Measurements from ENCODE around the gene PTBP1. TPM values are rescaled to one million over a fixed set of nuclear protein-coding genes. Genes with fewer than 3 reads are reported as not detected.

The PTBP1 gene
- 100 to 1,000 TPM; 464 to 465 TPM for total RNA-seq

GRCh38 chr19:796692-797527 lies at the start of gene PTBP1:
Gene PTBP1 (plus strand): TSS chr19:797452. CDS start chr19:797498, 46 bp downstream.
- peak; percentile 100 for DNase-seq
- no peaks in the 10 kb centered on the region for H3K9me3 Mint-ChIP-seq
- intact Hi-C loops (cut with micrococcal nuclease): loop anchor here (1.0 to 5.0 kb wide), 10 partner anchors 66 to 452 kb away; partner anchors contain the start of genes BSG, MED16, MIDN and POLRMT
- ChIA-PET POLR2A (interaction anchor here (1.1 to 1.6 kb wide), 2 partner anchors 134 to 137 kb away, joined by 5 to 6 read pairs; partner anchors contain the start of gene RNF126), CTCF (interaction anchor here (1.0 to 1.4 kb wide), 2 partner anchors 63 to 483 kb away, joined by 3 read pairs; no protein-coding TSS in a partner anchor)
- no peaks in the 10 kb centered on the region for H3K27me3 Mint-ChIP-seq
- H3K4me1 Mint-ChIP-seq (ENCODE audit: low read depth): peaks cover 22% of the 10 kb centered on the region
- H3K4me3 Mint-ChIP-seq: peak within 1 kb of the TSS; percentile 93
- H3K36me3 Mint-ChIP-seq: peaks cover 30% of the 10 kb centered on the region
- peak within 1 kb of the TSS; percentile 90 for H3K27ac Mint-ChIP-seq

GRCh38 chr19:748274-748598 lies 49.0 kb upstream of the PTBP1 start:
- ChIA-PET CTCF (no interaction called here), POLR2A (no interaction called here)
- no peak overlapping the region for H3K4me3 Mint-ChIP-seq
- no peaks in the 10 kb centered on the region for H3K36me3 Mint-ChIP-seq
- H3K9me3 Mint-ChIP-seq: peaks cover 10% of the 10 kb centered on the region
- intact Hi-C loops (cut with micrococcal nuclease): no loop called here
- no peak for DNase-seq
- no peak overlapping the region for H3K27ac Mint-ChIP-seq
- no peaks in the 10 kb centered on the region for H3K27me3 Mint-ChIP-seq
- H3K4me1 Mint-ChIP-seq (ENCODE audit: low read depth): no peaks in the 10 kb centered on the region

- POLR2A ChIA-PET: no interaction called here
- H3K4me3 Mint-ChIP-seq: no peak overlapping the region
- no peak overlapping the region for H3K27ac Mint-ChIP-seq
- no peaks in the 10 kb centered on the region for H3K4me1 Mint-ChIP-seq (ENCODE audit: low read depth)
- no peaks in the 10 kb centered on the region for H3K27me3 Mint-ChIP-seq
- CTCF ChIA-PET: no interaction called here
- intact Hi-C loops (cut with micrococcal nuclease): no loop called here
- no peak for DNase-seq
- H3K9me3 Mint-ChIP-seq: peaks cover 4% of the 10 kb centered on the region
- H3K36me3 Mint-ChIP-seq: no peaks in the 10 kb centered on the region
These were observed 47.4 kb upstream of the PTBP1 start for GRCh38 chr19:749811-750210.

- CTCF ChIA-PET: no interaction called here
- Mint-ChIP-seq H3K27ac (no peak within 1 kb of the TSS), H3K9me3 (peaks cover 4% of the 10 kb centered on the region)
These were observed 46.4 kb upstream of the PTBP1 start, which contains the start of gene MISP for GRCh38 chr19:750640-751423. Gene MISP (plus strand): TSS chr19:751112. CDS start chr19:756947, 5,835 bp downstream.

GRCh38 chr19:751501-752341 lies 45.5 kb upstream of the PTBP1 start:
- H3K27ac Mint-ChIP-seq: no peak overlapping the region
- ChIA-PET CTCF (no interaction called here), POLR2A (no interaction called here)
- intact Hi-C loops (cut with micrococcal nuclease): no loop called here
- no peaks in the 10 kb centered on the region for H3K36me3 Mint-ChIP-seq
- no peaks in the 10 kb centered on the region for H3K9me3 Mint-ChIP-seq
- DNase-seq: no peak
- H3K27me3 Mint-ChIP-seq: no peaks in the 10 kb centered on the region
- no peaks in the 10 kb centered on the region for H3K4me1 Mint-ChIP-seq (ENCODE audit: low read depth)
- no peak overlapping the region for H3K4me3 Mint-ChIP-seq

More at GRCh38 chr19:750640-751423, 46.4 kb upstream of the PTBP1 start, which contains the start of gene MISP:
- no peak for DNase-seq
- Mint-ChIP-seq H3K4me1 (ENCODE audit: low read depth) (no peaks in the 10 kb centered on the region), H3K27me3 (no peaks in the 10 kb centered on the region), H3K36me3 (no peaks in the 10 kb centered on the region), H3K4me3 (no peak within 1 kb of the TSS)
- intact Hi-C loops (cut with micrococcal nuclease): no loop called here
- POLR2A ChIA-PET: no interaction called here

- H3K9me3 Mint-ChIP-seq: no peaks in the 10 kb centered on the region
- H3K4me3 Mint-ChIP-seq: no peak overlapping the region
- H3K27ac Mint-ChIP-seq: no peak overlapping the region
- H3K4me1 Mint-ChIP-seq (ENCODE audit: low read depth): no peaks in the 10 kb centered on the region
- no peaks in the 10 kb centered on the region for H3K27me3 Mint-ChIP-seq
- no peaks in the 10 kb centered on the region for H3K36me3 Mint-ChIP-seq
- intact Hi-C loops (cut with micrococcal nuclease): no loop called here
- ChIA-PET POLR2A (no interaction called here), CTCF (no interaction called here)
- no peak for DNase-seq
These were observed 44.4 kb upstream of the PTBP1 start for GRCh38 chr19:752652-753517.

- no peaks in the 10 kb centered on the region for H3K27me3 Mint-ChIP-seq
- intact Hi-C loops (cut with micrococcal nuclease): no loop called here
- H3K4me3 Mint-ChIP-seq: no peak overlapping the region
- ChIA-PET POLR2A (no interaction called here), CTCF (no interaction called here)
- H3K9me3 Mint-ChIP-seq: peaks cover 6% of the 10 kb centered on the region
- no peaks in the 10 kb centered on the region for H3K4me1 Mint-ChIP-seq (ENCODE audit: low read depth)
- no peak overlapping the region for H3K27ac Mint-ChIP-seq
- peaks cover under 1% of the 10 kb centered on the region for H3K36me3 Mint-ChIP-seq
- no peak for DNase-seq
These were observed 42.7 kb upstream of the PTBP1 start for GRCh38 chr19:754530-754929.

- H3K36me3 Mint-ChIP-seq: peaks cover 2% of the 10 kb centered on the region
- ChIA-PET CTCF (no interaction called here), POLR2A (no interaction called here)
- H3K4me1 Mint-ChIP-seq (ENCODE audit: low read depth): no peaks in the 10 kb centered on the region
- intact Hi-C loops (cut with micrococcal nuclease): no loop called here
- no peak overlapping the region for H3K27ac Mint-ChIP-seq
- no peak overlapping the region for H3K4me3 Mint-ChIP-seq
- no peak for DNase-seq
- H3K27me3 Mint-ChIP-seq: no peaks in the 10 kb centered on the region
- peaks cover 9% of the 10 kb centered on the region for H3K9me3 Mint-ChIP-seq
These were observed 42.2 kb upstream of the PTBP1 start for GRCh38 chr19:755063-755462.

GRCh38 chr19:756236-756635 lies 41.0 kb upstream of the PTBP1 start:
- ChIA-PET POLR2A (no interaction called here), CTCF (no interaction called here)
- intact Hi-C loops (cut with micrococcal nuclease): no loop called here
- no peaks in the 10 kb centered on the region for H3K4me1 Mint-ChIP-seq (ENCODE audit: low read depth)
- no peaks in the 10 kb centered on the region for H3K27me3 Mint-ChIP-seq
- peaks cover 9% of the 10 kb centered on the region for H3K9me3 Mint-ChIP-seq
- no peak overlapping the region for H3K27ac Mint-ChIP-seq
- H3K36me3 Mint-ChIP-seq: peaks cover 2% of the 10 kb centered on the region
- peak; percentile 37 for DNase-seq
- no peak overlapping the region for H3K4me3 Mint-ChIP-seq

GRCh38 chr19:756821-757688 lies 40.2 kb upstream of the PTBP1 start:
- Mint-ChIP-seq H3K4me1 (ENCODE audit: low read depth) (no peaks in the 10 kb centered on the region), H3K27ac (no peak overlapping the region), H3K4me3 (no peak overlapping the region), H3K27me3 (no peaks in the 10 kb centered on the region), H3K9me3 (peaks cover 9% of the 10 kb centered on the region), H3K36me3 (peaks cover 2% of the 10 kb centered on the region)
- DNase-seq: no peak
- CTCF ChIA-PET: no interaction called here
- intact Hi-C loops (cut with micrococcal nuclease): no loop called here
- POLR2A ChIA-PET: no interaction called here

Measured in activated CD4-positive, alpha-beta memory T cell treated with anti-CD3 and anti-CD28 coated beads for 36 hours (primary cell).